Caco-2 (cell line): ENCODE results near the gene ADCY9. TPM values are rescaled to one million over a fixed set of nuclear protein-coding genes. Genes with fewer than 3 reads are reported as not detected.

ENCODE experiments used
- BruUV-seq: library from RNA; stranded (reverse); fragments of 400-500 nt; replicated peaks from 2 replicates; lab custom pipeline; 2021; lab: Mats Ljungman, UMichigan
- CTCF ChIA-PET: fragments of 300-600 bp; sonication (Branson Sonifier 250); formaldehyde crosslinking; loops from one replicate; lab custom pipeline; 2022; ENCODE audit warnings: antibody characterized with exemption; lab: Charles Lee
- POLR2A ChIA-PET: fragments of 300-600 bp; sonication (Branson Sonifier 250); formaldehyde crosslinking; loops from one replicate; lab custom pipeline; 2022; ENCODE audit warnings: antibody characterized with exemption; lab: Charles Lee
- DNase-seq, 2 experiments: peaks; one replicate each; pipeline versions ENCODE4 v3.0.0 to v3.0.0-alpha.2; 2020 to 2022
- H3K27me3 ChIP-seq: replicated peaks from 2 replicates; pipeline ENCODE4 v1.6.0; 2011; ENCODE audit warnings: low read length; ENCODE audit not compliant: control insufficient read depth, insufficient read depth
- H3K36me3 ChIP-seq: 2 replicates; pipeline ENCODE4 v1.5.1; 2011; ENCODE audit warnings: low read length; ENCODE audit not compliant: control insufficient read depth, insufficient read depth
- H3K4me1 ChIP-seq: fragments of 250-450 bp; sonication (Bioruptor Pico); 2 replicates; pipeline ENCODE4 v1.5.1; 2020; ENCODE audit warnings: mild to moderate bottlenecking
- H3K4me3 ChIP-seq: 2 replicates; pipeline ENCODE4 v1.5.1; 2011; ENCODE audit warnings: low read depth, mild to moderate bottlenecking, control low read depth, low read length
- H3K9me3 ChIP-seq: fragments of 250-450 bp; sonication (Bioruptor Pico); 2 replicates; pipeline ENCODE4 v1.5.1; 2020; ENCODE audit warnings: mild to moderate bottlenecking, moderate library complexity
- H3K27ac Mint-ChIP-seq: one replicate; pipeline ENCODE4 v1.8.0; 2022; ENCODE audit warnings: mixed read lengths; ENCODE audit not compliant: unreplicated experiment
- H3K27me3 Mint-ChIP-seq: one replicate; pipeline ENCODE4 v1.8.0; 2022; ENCODE audit warnings: mixed read lengths; ENCODE audit not compliant: insufficient read depth, unreplicated experiment
- H3K36me3 Mint-ChIP-seq: one replicate; pipeline ENCODE4 v1.8.0; 2022; ENCODE audit warnings: mild to moderate bottlenecking, mixed read lengths; ENCODE audit not compliant: insufficient read depth, unreplicated experiment
- H3K4me1 Mint-ChIP-seq: one replicate; pipeline ENCODE4 v1.8.0; 2022; ENCODE audit warnings: low read depth, mixed read lengths; ENCODE audit not compliant: unreplicated experiment
- H3K4me3 Mint-ChIP-seq: one replicate; pipeline ENCODE4 v1.8.0; 2022; ENCODE audit warnings: mild to moderate bottlenecking, moderate library complexity, mixed read lengths; ENCODE audit not compliant: unreplicated experiment
- H3K9me3 Mint-ChIP-seq: one replicate; pipeline ENCODE4 v1.8.0; 2022; ENCODE audit warnings: mixed read lengths; ENCODE audit not compliant: unreplicated experiment
- CTCF ChIP-seq, 2 experiments: fragments of 200-600 bp in 1 of 2; IDR thresholded peaks; 1 replicate in 1 of 2; 2 replicates in 1 of 2; pipeline versions ENCODE4 v1.5.1 to v1.8.0; 2011 to 2022; ENCODE audit warnings: antibody characterized with exemption in 1 of 2, control low read depth in 1 of 2, inconsistent platforms in 1 of 2, low read depth in 1 of 2, low read length in 1 of 2, mild to moderate bottlenecking in 1 of 2, moderate library complexity in 1 of 2; ENCODE audit not compliant: insufficient read depth in 1 of 2, severe bottlenecking in 1 of 2, unreplicated experiment in 1 of 2
- intact Hi-C: fragments of 100-400 bp; cut with micrococcal nuclease; formaldehyde crosslinking; loops from one replicate; pipeline ENCODE4 v1.10.0; 2022; ENCODE audit not compliant: unreplicated experiment
- total RNA-seq: library from RNA; stranded (reverse); gene quantifications from 2 replicates; pipeline ENCODE4 v1.2.3, GENCODE V29; 2022

ADCY9 gene
- total RNA-seq, 1 experiment from 2014 or later, result 11.5 TPM

- no peaks in the 10 kb centered on the region for H3K27me3 ChIP-seq
- intact Hi-C loops, result no loop called here
- ChIA-PET CTCF (interaction anchor here (0.7 kb wide), 1 partner anchor 57 kb away, joined by 3 read pairs; no protein-coding TSS in a partner anchor), POLR2A (interaction anchor here (0.6 kb wide), 1 partner anchor 18 kb away, joined by 3 read pairs; no protein-coding TSS in a partner anchor)
- Mint-ChIP-seq H3K36me3 (peaks cover 6% of the 10 kb centered on the region), H3K27me3 (no peaks in the 10 kb centered on the region), H3K9me3 (no peaks in the 10 kb centered on the region), H3K4me1 (peaks cover 24% of the 10 kb centered on the region), H3K4me3 (no peak overlapping the region), H3K27ac (no peak overlapping the region)
- H3K36me3 ChIP-seq, result no peaks in the 10 kb centered on the region
- H3K4me3 ChIP-seq, result no peak overlapping the region
- no TSS peak for BruUV-seq
- TF ChIP-seq CTCF (IDR thresholded peaks at IDR 0.05; ENCODE audit: insufficient read depth in 1 of 2, low read depth in 1 of 2, low read length in 1 of 2, severe bottlenecking in 1 of 2, unreplicated experiment in 1 of 2), result no peak
- peaks cover 1% of the 10 kb centered on the region; the same call in 1 of the 2 replicates for H3K4me1 ChIP-seq
- DNase-seq, result no peak
- H3K9me3 ChIP-seq, result no peaks in the 10 kb centered on the region
Observed at GRCh38 chr16:4111748-4112696, 4.2 kb downstream of the ADCY9 start.

GRCh38 chr16:4110680-4111079 lies 5.6 kb downstream of the ADCY9 start:
- intact Hi-C loops, result no loop called here
- Histone ChIP-seq H3K9me3 (no peaks in the 10 kb centered on the region), H3K4me3 (no peak overlapping the region)

More at GRCh38 chr16:4110680-4111079, 5.6 kb downstream of the ADCY9 start:
- no peak for TF ChIP-seq CTCF (IDR thresholded peaks at IDR 0.05; ENCODE audit: insufficient read depth in 1 of 2, low read depth in 1 of 2, low read length in 1 of 2, severe bottlenecking in 1 of 2, unreplicated experiment in 1 of 2)
- no peaks in the 10 kb centered on the region for H3K27me3 ChIP-seq
- H3K36me3 ChIP-seq, result no peaks in the 10 kb centered on the region
- no peak for DNase-seq
- Mint-ChIP-seq H3K27ac (no peak overlapping the region), H3K36me3 (peaks cover 6% of the 10 kb centered on the region), H3K4me1 (peaks cover 24% of the 10 kb centered on the region), H3K9me3 (no peaks in the 10 kb centered on the region), H3K4me3 (no peak overlapping the region), H3K27me3 (no peaks in the 10 kb centered on the region)
- no peaks in the 10 kb centered on the region for H3K4me1 ChIP-seq
- BruUV-seq, result no TSS peak
- ChIA-PET POLR2A (no interaction called here), CTCF (no interaction called here)
